ENCODE data around the gene PIGH. TPM values are rescaled to one million over a fixed set of nuclear protein-coding genes. Genes with fewer than 3 reads are reported as not detected.
A peak's percentile ranks its signal among the peaks of the same experiment; 100 is the strongest.

Gene PIGH
- total RNA-seq, 6 experiments from 2014 or later, result 12.7 to 16.0 (median 13.8) TPM

GRCh38 chr14:67589204-67589770 is 10.8 kb downstream of the PIGH start:
- 39% methylated on average over 2 of the region's 2 CpGs for WGBS (ENCODE audit: insufficient coverage, low coverage, low lambda C conversion rate, missing lambda C conversion rate)

GRCh38 chr14:67586369-67586768 is 13.7 kb downstream of the PIGH start:
- 74% methylated on average over 3 of the region's 4 CpGs for WGBS (ENCODE audit: insufficient coverage, low coverage, low lambda C conversion rate, missing lambda C conversion rate)
- intact Hi-C loops (cut with DNase I), result loop anchor here in 1 of 2 donors (10.0 kb wide), 1 partner anchor 78 kb away; no protein-coding TSS in a partner anchor
- TF ChIP-seq POLR2A (IDR thresholded peaks at IDR 0.05) (no peak), CTCF (IDR thresholded peaks at IDR 0.05) (no peak)

More at GRCh38 chr14:67589204-67589770, 10.8 kb downstream of the PIGH start:
- H3K4me3 ChIP-seq, result no peak overlapping the region
- no peaks in the 10 kb centered on the region for H3K27me3 ChIP-seq
- H3K36me3 ChIP-seq, result peaks cover 0 to 21% (median 6%) of the 10 kb centered on the region in 4 donors
- intact Hi-C loops (cut with DNase I), result loop anchor here in 1 of 2 donors (10.0 kb wide), 1 partner anchor 76 kb away; no protein-coding TSS in a partner anchor
- peak overlapping the region in 2 of 3 donors; percentile 45 to 61 for H3K27ac ChIP-seq
- H3K9me3 ChIP-seq, result no peaks in the 10 kb centered on the region
- ATAC-seq (peak; percentile 44 to 57 (median 51)), DNase-seq (no peak)
- TF ChIP-seq POLR2A (IDR thresholded peaks at IDR 0.05) (no peak), CTCF (IDR thresholded peaks at IDR 0.05) (no peak)
- H3K4me1 ChIP-seq, result peaks cover 0 to 14% (median 3%) of the 10 kb centered on the region in 4 donors

GRCh38 chr14:67584978-67585377 is 15.1 kb downstream of the PIGH start:
- H3K4me3 ChIP-seq, result no peak overlapping the region
- no peaks in the 10 kb centered on the region for H3K27me3 ChIP-seq
- H3K4me1 ChIP-seq, result peaks cover 0 to 14% (median 3%) of the 10 kb centered on the region in 4 donors
- TF ChIP-seq POLR2A (IDR thresholded peaks at IDR 0.05), result no peak
- TF ChIP-seq CTCF (IDR thresholded peaks at IDR 0.05), result no peak
- H3K36me3 ChIP-seq, result no peaks in the 10 kb centered on the region
- no peaks in the 10 kb centered on the region for H3K9me3 ChIP-seq
- DNase-seq (no peak), ATAC-seq (no peak)
- H3K27ac ChIP-seq, result no peak overlapping the region
- intact Hi-C loops (cut with DNase I), result loop anchor here in 1 of 2 donors (10.0 kb wide), 1 partner anchor 80 kb away; no protein-coding TSS in a partner anchor
- WGBS (ENCODE audit: insufficient coverage, low coverage, low lambda C conversion rate, missing lambda C conversion rate), result 83% methylated on average over 3 of the region's 3 CpGs

More at GRCh38 chr14:67586369-67586768, 13.7 kb downstream of the PIGH start:
- H3K4me3 ChIP-seq, result no peak overlapping the region
- DNase-seq, result no peak
- H3K9me3 ChIP-seq, result no peaks in the 10 kb centered on the region
- no peak overlapping the region for H3K27ac ChIP-seq
- peaks cover 0 to 4% (median 0%) of the 10 kb centered on the region in 4 donors for H3K36me3 ChIP-seq
- ATAC-seq, result peak; percentile 23 to 71 (median 38)
- H3K4me1 ChIP-seq, result peaks cover 0 to 14% (median 3%) of the 10 kb centered on the region in 4 donors
- no peaks in the 10 kb centered on the region for H3K27me3 ChIP-seq

- no CpG with 5 or more reads among the region's 6 CpGs for WGBS (ENCODE audit: insufficient coverage, low coverage, low lambda C conversion rate, missing lambda C conversion rate)
- H3K4me1 ChIP-seq, result peaks cover 0 to 5% (median 2%) of the 10 kb centered on the region in 4 donors
- DNase-seq, result no peak
- intact Hi-C loops (cut with DNase I), result loop anchor here in 1 of 2 donors (10.0 kb wide), 1 partner anchor 81 kb away; no protein-coding TSS in a partner anchor
- H3K27me3 ChIP-seq, result no peaks in the 10 kb centered on the region
- no peak overlapping the region for H3K27ac ChIP-seq
- no peaks in the 10 kb centered on the region for H3K9me3 ChIP-seq
- H3K36me3 ChIP-seq, result no peaks in the 10 kb centered on the region
- peak; percentile 88 to 92 (median 90) for ATAC-seq
- peak; percentile 61 to 79 (median 70) for TF ChIP-seq CTCF (IDR thresholded peaks at IDR 0.05)
- TF ChIP-seq POLR2A (IDR thresholded peaks at IDR 0.05), result no peak
- H3K4me3 ChIP-seq, result no peak overlapping the region
These were observed 16.1 kb downstream of the PIGH start for GRCh38 chr14:67583711-67584644.

Measured in right lobe of liver (tissue), 6 donors.